WTC11 (cell line): ENCODE data around the gene ZCCHC14. TPM values are rescaled to one million over a fixed set of nuclear protein-coding genes. Genes with fewer than 3 reads are reported as not detected.

Source experiments
- ATAC-seq: fragments of 200-7000 bp; cut with Tn5 transposase; 2 replicates; pipeline ENCODE4 v1.10.0; 2021; ENCODE audit warnings: mild to moderate bottlenecking, moderate library complexity
- CTCF ChIA-PET: fragments of 300-600 bp; sonication (Branson Sonifier 250); formaldehyde crosslinking; loops from one replicate; lab custom pipeline; 2021; ENCODE audit warnings: antibody characterized with exemption; lab: Charles Lee
- POLR2A ChIA-PET: fragments of 350-600 bp; sonication (Branson Sonifier 250); formaldehyde crosslinking; loops from one replicate; lab custom pipeline; 2021; ENCODE audit warnings: antibody characterized with exemption; lab: Charles Lee
- DNase-seq: peaks from one replicate; pipeline ENCODE4 v3.0.0; 2021; ENCODE audit warnings: low spot score
- H3K27ac Mint-ChIP-seq: 2 replicates; pipeline ENCODE4 v1.8.0; 2021; ENCODE audit warnings: mixed read lengths
- H3K27me3 Mint-ChIP-seq: 2 replicates; pipeline ENCODE4 v1.8.0; 2021; ENCODE audit warnings: low read depth, mild to moderate bottlenecking, moderate library complexity, mixed read lengths
- H3K36me3 Mint-ChIP-seq: 2 replicates; pipeline ENCODE4 v1.8.0; 2021; ENCODE audit warnings: mixed read lengths
- H3K4me1 Mint-ChIP-seq: 2 replicates; pipeline ENCODE4 v1.8.0; 2022; ENCODE audit warnings: mixed read lengths
- H3K4me3 Mint-ChIP-seq: 2 replicates; pipeline ENCODE4 v1.8.0; 2021; ENCODE audit warnings: mild to moderate bottlenecking, moderate library complexity, mixed read lengths
- H3K9me3 Mint-ChIP-seq: 2 replicates; pipeline ENCODE4 v1.8.0; 2021; ENCODE audit warnings: mixed read lengths
- AR ChIP-seq: fragments of 250-450 bp; sonication (Bioruptor Pico); IDR thresholded peaks from 2 replicates; pipeline ENCODE4 v1.9.0; 2021; ENCODE audit warnings: mild to moderate bottlenecking
- ATF1 ChIP-seq: sonication (generic); formaldehyde crosslinking; IDR thresholded peaks from 2 replicates; pipeline ENCODE4 v1.8.1; 2023; ENCODE audit warnings: mild to moderate bottlenecking, moderate library complexity, missing genetic modification reagents
- E2F1 ChIP-seq: sonication (generic); formaldehyde crosslinking; IDR thresholded peaks from 2 replicates; pipeline ENCODE4 v1.8.0; 2022; ENCODE audit warnings: mild to moderate bottlenecking, missing genetic modification reagents
- E2F4 ChIP-seq: sonication (generic); formaldehyde crosslinking; IDR thresholded peaks from 2 replicates; pipeline ENCODE4 v1.8.1; 2022; ENCODE audit warnings: low read depth, mild to moderate bottlenecking, moderate library complexity, missing genetic modification reagents, borderline replicate concordance
- EMX1 ChIP-seq: fragments of 250-450 bp; sonication (Bioruptor Pico); IDR thresholded peaks from 2 replicates; pipeline ENCODE4 v1.8.0; 2021; ENCODE audit warnings: mild to moderate bottlenecking
- FOXJ3 ChIP-seq: sonication (generic); formaldehyde crosslinking; IDR thresholded peaks from 2 replicates; pipeline ENCODE4 v1.9.0; 2021; ENCODE audit warnings: missing genetic modification reagents, mild to moderate bottlenecking, borderline replicate concordance
- FOXP4 ChIP-seq: sonication (generic); formaldehyde crosslinking; IDR thresholded peaks from 2 replicates; pipeline ENCODE4 v1.8.0; 2022; ENCODE audit warnings: mild to moderate bottlenecking, missing genetic modification reagents
- GTF2I ChIP-seq: fragments of 250-450 bp; sonication (Bioruptor Pico); conservative IDR thresholded peaks from 2 replicates; pipeline ENCODE4 v1.4.0; 2021; ENCODE audit warnings: mild to moderate bottlenecking
- JAZF1 ChIP-seq: fragments of 250-450 bp; sonication (Bioruptor Pico); IDR thresholded peaks from 2 replicates; pipeline ENCODE4 v1.9.0; 2021; ENCODE audit warnings: moderate library complexity, mild to moderate bottlenecking, inconsistent platforms
- JUN ChIP-seq: sonication (generic); formaldehyde crosslinking; IDR thresholded peaks from 2 replicates; pipeline ENCODE4 v1.8.0; 2023; ENCODE audit warnings: mild to moderate bottlenecking, missing genetic modification reagents
- MYBL2 ChIP-seq: sonication (generic); formaldehyde crosslinking; IDR thresholded peaks from 2 replicates; pipeline ENCODE4 v1.8.1; 2023; ENCODE audit warnings: mild to moderate bottlenecking, moderate library complexity, missing genetic modification reagents
- PRRX2 ChIP-seq: fragments of 250-450 bp; sonication (Bioruptor Pico); IDR thresholded peaks from 2 replicates; pipeline ENCODE4 v1.8.0; 2021; ENCODE audit warnings: mild to moderate bottlenecking
- RORB ChIP-seq: fragments of 250-450 bp; sonication (Bioruptor Pico); IDR thresholded peaks from 2 replicates; pipeline ENCODE4 v1.9.0; 2021; ENCODE audit warnings: mild to moderate bottlenecking
- SP1 ChIP-seq: sonication (generic); formaldehyde crosslinking; conservative IDR thresholded peaks from 2 replicates; pipeline ENCODE4 v1.8.1; 2022; ENCODE audit warnings: missing genetic modification reagents
- ZNF263 ChIP-seq: sonication (generic); formaldehyde crosslinking; IDR thresholded peaks from 2 replicates; pipeline ENCODE4 v1.8.1; 2022; ENCODE audit warnings: low read depth, mild to moderate bottlenecking, moderate library complexity, missing genetic modification reagents
- ZNF512 ChIP-seq: sonication (generic); formaldehyde crosslinking; IDR thresholded peaks from 2 replicates; pipeline ENCODE4 v1.8.1; 2022; ENCODE audit warnings: missing genetic modification reagents, borderline replicate concordance
- total RNA-seq: library from RNA; stranded (reverse); gene quantifications from 3 replicates; pipeline ENCODE4 v1.2.3, GENCODE V29; 2021
- TF ChIP-seq, protein P1 (sequence below): fragments of 250-450 bp; sonication (Bioruptor Pico); IDR thresholded peaks from 2 replicates; pipeline ENCODE4 v1.9.0; 2021; ENCODE audit warnings: mild to moderate bottlenecking
- TF ChIP-seq, protein P2 (sequence below): sonication (generic); formaldehyde crosslinking; IDR thresholded peaks from 2 replicates; pipeline ENCODE4 v1.8.0; 2023; ENCODE audit warnings: mild to moderate bottlenecking, missing genetic modification reagents

Gene ZCCHC14
- total RNA-seq, 1 experiment from 2014 or later, result 33.8 TPM

DNA sequence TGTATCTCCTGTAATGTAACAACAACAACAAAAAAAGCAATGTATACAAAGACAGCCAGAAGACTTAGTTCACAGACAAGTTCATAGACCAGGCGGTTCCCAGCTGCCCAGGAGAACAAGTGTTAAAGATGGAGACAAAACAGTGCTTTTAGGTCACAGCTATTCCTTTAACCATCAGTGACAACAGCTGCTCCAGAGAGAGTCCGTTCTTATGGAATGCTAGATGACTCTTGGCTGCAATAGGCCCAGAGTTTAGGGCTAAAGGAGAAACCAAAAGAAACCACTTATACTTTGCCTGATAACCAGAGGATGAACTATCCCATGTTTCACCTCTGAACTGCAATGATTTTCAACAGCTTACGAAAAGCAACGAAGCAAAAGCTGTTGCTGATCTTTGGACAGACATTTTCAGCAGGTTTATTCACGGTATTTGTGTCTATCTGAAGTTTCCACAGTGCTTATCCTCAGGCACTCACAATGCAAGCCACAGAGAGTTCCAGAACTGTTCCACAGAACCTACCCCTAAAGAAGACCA lies 6.0 kb downstream of the ZCCHC14 start:
- DNase-seq, result no peak
- POLR2A ChIA-PET, result no interaction called here
- no peak for TF ChIP-seq FOXJ3 (CRISPR knock-in tag)
- no peak for TF ChIP-seq E2F4
- ATAC-seq, result no peak
- Mint-ChIP-seq H3K9me3 (no peaks in the 10 kb centered on the region), H3K27me3 (no peaks in the 10 kb centered on the region), H3K4me1 (peaks cover 49% of the 10 kb centered on the region), H3K27ac (no peak overlapping the region), H3K36me3 (no peaks in the 10 kb centered on the region), H3K4me3 (peak overlapping the region; percentile 73; the same call in 1 of the 2 replicates)
- CTCF ChIA-PET, result interaction anchor here (0.6 to 1.7 kb wide), 4 partner anchors 26 to 99 kb away, joined by 3 to 8 read pairs (median 6); no protein-coding TSS in a partner anchor

GRCh38 chr16:87486282-87486681 lies 6.5 kb downstream of the ZCCHC14 start:
- CTCF ChIA-PET, result no interaction called here
- Mint-ChIP-seq H3K9me3 (no peaks in the 10 kb centered on the region), H3K4me3 (no peak overlapping the region), H3K4me1 (peaks cover 48% of the 10 kb centered on the region), H3K27me3 (no peaks in the 10 kb centered on the region), H3K36me3 (no peaks in the 10 kb centered on the region), H3K27ac (no peak overlapping the region)
- DNase-seq, result no peak
- POLR2A ChIA-PET, result no interaction called here
- ATAC-seq, result no peak
- TF ChIP-seq E2F4 (no peak), SP1 (CRISPR knock-in tag) (no peak), ZNF263 (CRISPR knock-in tag) (no peak), ATF1 (no peak), FOXP4 (no peak), JAZF1 (no peak), FOXJ3 (CRISPR knock-in tag) (no peak), PRRX2 (CRISPR knock-in tag) (no peak), AR (CRISPR knock-in tag) (no peak), MYBL2 (no peak), GTF2I (CRISPR knock-in tag) (no peak), RORB (CRISPR knock-in tag) (no peak), ZNF512 (CRISPR knock-in tag) (no peak), E2F1 (CRISPR knock-in tag) (no peak), EMX1 (CRISPR knock-in tag) (no peak), JUN (CRISPR knock-in tag) (no peak)
- TF ChIP-seq, protein P1, sequence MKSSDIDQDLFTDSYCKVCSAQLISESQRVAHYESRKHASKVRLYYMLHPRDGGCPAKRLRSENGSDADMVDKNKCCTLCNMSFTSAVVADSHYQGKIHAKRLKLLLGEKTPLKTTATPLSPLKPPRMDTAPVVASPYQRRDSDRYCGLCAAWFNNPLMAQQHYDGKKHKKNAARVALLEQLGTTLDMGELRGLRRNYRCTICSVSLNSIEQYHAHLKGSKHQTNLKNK (CRISPR knock-in tag), result no peak
- TF ChIP-seq, protein P2, sequence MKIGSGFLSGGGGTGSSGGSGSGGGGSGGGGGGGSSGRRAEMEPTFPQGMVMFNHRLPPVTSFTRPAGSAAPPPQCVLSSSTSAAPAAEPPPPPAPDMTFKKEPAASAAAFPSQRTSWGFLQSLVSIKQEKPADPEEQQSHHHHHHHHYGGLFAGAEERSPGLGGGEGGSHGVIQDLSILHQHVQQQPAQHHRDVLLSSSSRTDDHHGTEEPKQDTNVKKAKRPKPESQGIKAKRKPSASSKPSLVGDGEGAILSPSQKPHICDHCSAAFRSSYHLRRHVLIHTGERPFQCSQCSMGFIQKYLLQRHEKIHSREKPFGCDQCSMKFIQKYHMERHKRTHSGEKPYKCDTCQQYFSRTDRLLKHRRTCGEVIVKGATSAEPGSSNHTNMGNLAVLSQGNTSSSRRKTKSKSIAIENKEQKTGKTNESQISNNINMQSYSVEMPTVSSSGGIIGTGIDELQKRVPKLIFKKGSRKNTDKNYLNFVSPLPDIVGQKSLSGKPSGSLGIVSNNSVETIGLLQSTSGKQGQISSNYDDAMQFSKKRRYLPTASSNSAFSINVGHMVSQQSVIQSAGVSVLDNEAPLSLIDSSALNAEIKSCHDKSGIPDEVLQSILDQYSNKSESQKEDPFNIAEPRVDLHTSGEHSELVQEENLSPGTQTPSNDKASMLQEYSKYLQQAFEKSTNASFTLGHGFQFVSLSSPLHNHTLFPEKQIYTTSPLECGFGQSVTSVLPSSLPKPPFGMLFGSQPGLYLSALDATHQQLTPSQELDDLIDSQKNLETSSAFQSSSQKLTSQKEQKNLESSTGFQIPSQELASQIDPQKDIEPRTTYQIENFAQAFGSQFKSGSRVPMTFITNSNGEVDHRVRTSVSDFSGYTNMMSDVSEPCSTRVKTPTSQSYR, result no peak
